D721Med (cell line): ENCODE data around the gene OR10A7.

Experiments used
- DNase-seq: peaks from one replicate; pipeline ENCODE4 v3.0.0; 2011; ENCODE audit warnings: low spot score; ENCODE audit not compliant: insufficient read length
- FAIRE-seq: peaks from 2 replicates; lab custom pipeline; 2011; peaks lifted over from hg19 to GRCh38; lab: Jason Lieb, UNC
- TF ChIP-seq, protein P1 (sequence below): IDR thresholded peaks from 2 replicates; pipeline ENCODE4 v1.5.1; 2012; ENCODE audit warnings: mild to moderate bottlenecking, control low read depth; ENCODE audit not compliant: insufficient read depth; ENCODE audit errors: missing control alignments

The OR10A7 gene

DNA sequence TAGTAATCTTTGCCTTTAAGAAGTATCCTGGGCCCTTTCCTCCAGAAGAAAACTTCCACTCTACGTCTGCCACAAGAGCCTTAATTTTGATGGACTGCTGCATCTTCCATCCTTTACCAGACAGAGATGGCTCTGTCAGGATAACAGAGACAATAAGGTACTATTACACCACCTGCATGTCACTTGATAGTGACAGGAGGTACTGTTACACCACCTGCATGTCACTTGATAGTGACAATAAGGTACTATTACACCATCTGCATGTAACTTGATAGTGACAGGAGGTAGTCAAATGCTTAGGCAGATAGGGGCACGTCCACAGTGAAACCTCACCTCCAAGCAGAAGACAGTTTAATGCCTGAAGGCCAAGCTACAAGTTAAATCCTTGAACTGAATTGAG lies 37.5 kb downstream of the OR10A7 start:
- no peak for DNase-seq
- FAIRE-seq, result no peak
- TF ChIP-seq, protein P1, sequence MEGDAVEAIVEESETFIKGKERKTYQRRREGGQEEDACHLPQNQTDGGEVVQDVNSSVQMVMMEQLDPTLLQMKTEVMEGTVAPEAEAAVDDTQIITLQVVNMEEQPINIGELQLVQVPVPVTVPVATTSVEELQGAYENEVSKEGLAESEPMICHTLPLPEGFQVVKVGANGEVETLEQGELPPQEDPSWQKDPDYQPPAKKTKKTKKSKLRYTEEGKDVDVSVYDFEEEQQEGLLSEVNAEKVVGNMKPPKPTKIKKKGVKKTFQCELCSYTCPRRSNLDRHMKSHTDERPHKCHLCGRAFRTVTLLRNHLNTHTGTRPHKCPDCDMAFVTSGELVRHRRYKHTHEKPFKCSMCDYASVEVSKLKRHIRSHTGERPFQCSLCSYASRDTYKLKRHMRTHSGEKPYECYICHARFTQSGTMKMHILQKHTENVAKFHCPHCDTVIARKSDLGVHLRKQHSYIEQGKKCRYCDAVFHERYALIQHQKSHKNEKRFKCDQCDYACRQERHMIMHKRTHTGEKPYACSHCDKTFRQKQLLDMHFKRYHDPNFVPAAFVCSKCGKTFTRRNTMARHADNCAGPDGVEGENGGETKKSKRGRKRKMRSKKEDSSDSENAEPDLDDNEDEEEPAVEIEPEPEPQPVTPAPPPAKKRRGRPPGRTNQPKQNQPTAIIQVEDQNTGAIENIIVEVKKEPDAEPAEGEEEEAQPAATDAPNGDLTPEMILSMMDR, result no peak
